BE2C (cell line): Measurements from ENCODE around the gene HIBCH.
"Not testable (repeated sequence)": the region's sequence is repeated elsewhere in the genome, so short reads cannot be mapped to it uniquely, and the experiment has no call there.

Source experiments
- DNase-seq: peaks from one replicate; pipeline ENCODE4 v3.0.0-alpha.2; 2020
- H3K27me3 ChIP-seq: fragments of 250-450 bp; sonication (Bioruptor Pico); 2 replicates; pipeline ENCODE4 v1.5.1; 2020; ENCODE audit warnings: mild to moderate bottlenecking
- H3K36me3 ChIP-seq: fragments of 250-450 bp; sonication (Bioruptor Pico); 2 replicates; pipeline ENCODE4 v1.5.1; 2020; ENCODE audit warnings: mild to moderate bottlenecking
- H3K4me1 ChIP-seq: fragments of 250-450 bp; sonication (Bioruptor Pico); 2 replicates; pipeline ENCODE4 v1.5.1; 2020
- H3K4me3 ChIP-seq: 2 replicates; pipeline ENCODE4 v1.5.1; 2011; ENCODE audit warnings: low read depth, low read length
- H3K9me3 ChIP-seq: fragments of 250-450 bp; sonication (Bioruptor Pico); 2 replicates; pipeline ENCODE4 v1.5.1; 2020
- TF ChIP-seq, protein P1 (sequence below): IDR thresholded peaks from 2 replicates; pipeline ENCODE4 v1.5.1; 2012; ENCODE audit warnings: mild to moderate bottlenecking, low read depth, low read length

HIBCH gene

DNA sequence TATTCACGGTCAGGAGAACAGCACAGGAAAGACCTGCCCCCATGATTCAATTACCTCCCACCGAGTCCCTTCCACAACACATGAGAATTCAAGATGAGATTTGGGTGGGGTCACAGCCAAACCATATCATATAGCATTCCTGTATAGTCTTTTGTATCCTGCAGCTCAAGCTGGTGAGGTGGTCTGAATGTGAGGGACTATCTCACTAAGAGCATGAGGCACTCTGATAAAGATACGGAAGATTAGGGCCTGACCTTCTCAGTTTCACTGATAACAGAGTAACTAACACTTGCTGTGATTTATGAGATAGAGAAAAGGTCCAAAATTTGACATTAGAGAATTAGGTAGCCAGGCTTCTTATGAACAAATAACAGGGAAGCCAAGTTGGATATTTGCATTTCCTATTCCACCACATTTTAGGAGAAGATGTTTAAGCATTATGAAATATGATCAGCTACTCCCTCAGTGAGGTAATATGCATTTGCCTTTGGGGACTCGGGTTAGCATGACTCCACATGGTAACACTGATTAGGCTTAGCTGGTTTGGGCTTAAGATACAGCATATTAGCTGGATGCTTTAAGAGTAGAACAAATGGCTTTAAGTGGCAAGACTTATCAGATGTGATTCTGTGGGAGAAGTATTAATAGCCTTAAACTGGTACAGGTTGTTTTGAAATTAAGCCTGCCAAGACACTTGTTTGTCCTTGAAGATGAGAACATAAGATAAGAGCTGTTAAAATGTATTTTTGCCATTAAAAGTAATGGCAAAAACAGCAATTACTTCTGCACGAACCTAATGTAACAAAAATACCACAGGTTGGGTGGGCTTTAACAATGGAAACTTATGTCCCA lies 150.2 kb downstream of the HIBCH start:
- Histone ChIP-seq H3K9me3 (no peaks in the 10 kb centered on the region; the same call in 1 of the 2 replicates), H3K4me1 (no peaks in the 10 kb centered on the region), H3K4me3 (no peak overlapping the region), H3K27me3 (no peaks in the 10 kb centered on the region), H3K36me3 (no peaks in the 10 kb centered on the region)
- TF ChIP-seq, protein P1, sequence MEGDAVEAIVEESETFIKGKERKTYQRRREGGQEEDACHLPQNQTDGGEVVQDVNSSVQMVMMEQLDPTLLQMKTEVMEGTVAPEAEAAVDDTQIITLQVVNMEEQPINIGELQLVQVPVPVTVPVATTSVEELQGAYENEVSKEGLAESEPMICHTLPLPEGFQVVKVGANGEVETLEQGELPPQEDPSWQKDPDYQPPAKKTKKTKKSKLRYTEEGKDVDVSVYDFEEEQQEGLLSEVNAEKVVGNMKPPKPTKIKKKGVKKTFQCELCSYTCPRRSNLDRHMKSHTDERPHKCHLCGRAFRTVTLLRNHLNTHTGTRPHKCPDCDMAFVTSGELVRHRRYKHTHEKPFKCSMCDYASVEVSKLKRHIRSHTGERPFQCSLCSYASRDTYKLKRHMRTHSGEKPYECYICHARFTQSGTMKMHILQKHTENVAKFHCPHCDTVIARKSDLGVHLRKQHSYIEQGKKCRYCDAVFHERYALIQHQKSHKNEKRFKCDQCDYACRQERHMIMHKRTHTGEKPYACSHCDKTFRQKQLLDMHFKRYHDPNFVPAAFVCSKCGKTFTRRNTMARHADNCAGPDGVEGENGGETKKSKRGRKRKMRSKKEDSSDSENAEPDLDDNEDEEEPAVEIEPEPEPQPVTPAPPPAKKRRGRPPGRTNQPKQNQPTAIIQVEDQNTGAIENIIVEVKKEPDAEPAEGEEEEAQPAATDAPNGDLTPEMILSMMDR: no peak
- DNase-seq: no peak

DNA sequence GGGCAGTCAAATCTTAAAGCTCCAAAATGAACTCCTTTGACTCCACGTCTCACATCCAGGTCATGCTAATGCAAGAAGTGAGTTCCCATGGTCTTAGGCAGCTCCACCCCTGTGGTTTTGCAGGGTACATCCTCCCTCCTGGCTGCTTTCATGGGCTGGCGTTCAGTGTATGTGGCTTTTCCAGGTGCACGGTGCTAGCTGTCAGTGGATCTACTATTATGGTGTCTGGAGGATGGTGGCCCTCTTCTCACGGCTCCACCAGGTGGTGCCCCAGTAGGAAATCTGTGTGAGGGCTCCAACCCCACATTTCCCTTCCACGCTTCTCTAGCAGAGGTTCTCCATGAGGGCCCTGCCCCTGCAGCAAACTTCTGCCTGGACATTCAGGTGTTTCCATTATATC lies 151.9 kb downstream of the HIBCH start:
- TF ChIP-seq, protein P1: no peak
- H3K36me3 ChIP-seq: no peaks in the 10 kb centered on the region
- H3K9me3 ChIP-seq: no peaks in the 10 kb centered on the region; the same call in 1 of the 2 replicates
- no peaks in the 10 kb centered on the region for H3K4me1 ChIP-seq
- no peak overlapping the region for H3K4me3 ChIP-seq
- no peak for DNase-seq
- H3K27me3 ChIP-seq: no peaks in the 10 kb centered on the region

DNA sequence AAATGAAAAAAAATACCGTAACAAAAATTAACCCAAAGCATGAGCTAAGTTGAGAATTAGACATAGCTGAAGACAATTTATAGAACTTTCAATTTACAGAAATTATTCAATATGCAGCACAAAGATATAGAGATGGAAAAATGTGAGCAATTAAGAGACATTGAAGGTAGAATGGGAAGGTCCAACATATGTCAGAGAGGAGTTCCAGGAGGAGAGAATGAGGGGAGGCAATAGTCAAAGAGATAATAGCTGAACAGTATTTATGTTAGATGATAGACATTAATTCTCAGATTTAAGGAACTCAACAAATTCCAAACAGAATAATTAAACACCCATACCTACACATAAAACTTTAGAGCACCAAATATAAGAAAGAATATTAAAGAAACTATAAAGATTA lies 154.1 kb downstream of the HIBCH start:
- no peaks in the 10 kb centered on the region for H3K27me3 ChIP-seq
- H3K4me1 ChIP-seq: no peaks in the 10 kb centered on the region
- TF ChIP-seq, protein P1: no peak
- no peak overlapping the region for H3K4me3 ChIP-seq
- no peaks in the 10 kb centered on the region for H3K36me3 ChIP-seq
- no peaks in the 10 kb centered on the region; the same call in 1 of the 2 replicates for H3K9me3 ChIP-seq
- DNase-seq: no peak

DNA sequence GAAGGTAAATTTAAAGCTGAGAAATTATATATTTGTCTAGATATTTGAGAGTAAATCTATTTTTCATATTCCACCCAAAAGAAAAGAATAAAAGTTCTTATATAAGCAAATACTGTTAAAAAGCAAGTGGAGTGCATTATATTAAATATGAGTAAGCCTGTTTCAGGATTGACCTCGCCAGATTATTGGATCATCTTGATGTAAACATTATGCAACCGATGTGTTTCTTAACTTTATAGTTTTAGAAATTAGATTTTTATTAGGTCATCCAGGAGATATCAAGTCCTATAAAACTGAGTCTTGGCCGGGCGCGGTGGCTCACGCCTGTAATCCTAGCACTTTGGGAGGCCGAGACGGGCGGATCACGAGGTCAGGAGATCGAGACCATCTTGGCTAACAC lies 156.8 kb downstream of the HIBCH start:
- H3K9me3 ChIP-seq: no peaks in the 10 kb centered on the region
- no peaks in the 10 kb centered on the region for H3K27me3 ChIP-seq
- H3K36me3 ChIP-seq: no peaks in the 10 kb centered on the region
- no peak overlapping the region for H3K4me3 ChIP-seq
- TF ChIP-seq, protein P1: no peak
- H3K4me1 ChIP-seq: no peaks in the 10 kb centered on the region
- DNase-seq: no peak

DNA sequence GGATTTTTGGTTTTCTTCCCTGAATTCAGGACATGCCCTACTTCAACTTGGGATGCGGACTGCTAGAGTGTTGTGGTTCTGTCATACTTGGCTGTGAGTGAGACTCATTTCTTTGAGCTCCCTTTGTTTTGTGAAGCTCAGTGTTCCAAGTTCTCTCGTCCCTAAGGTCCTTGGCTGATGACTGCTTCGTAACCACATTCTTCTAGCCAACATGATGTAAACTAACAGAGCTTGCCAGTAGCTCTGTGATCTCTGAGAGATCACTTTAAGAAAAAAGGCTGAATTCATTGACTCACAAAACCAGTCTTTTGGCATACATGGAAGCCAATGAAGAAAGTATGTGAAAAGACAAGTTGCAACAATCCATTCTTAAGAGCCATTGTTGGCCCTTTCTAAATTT lies 160.2 kb downstream of the HIBCH start:
- Histone ChIP-seq H3K4me3 (no peak overlapping the region), H3K9me3 (no peaks in the 10 kb centered on the region), H3K36me3 (no peaks in the 10 kb centered on the region), H3K4me1 (no peaks in the 10 kb centered on the region), H3K27me3 (no peaks in the 10 kb centered on the region)
- TF ChIP-seq, protein P1: no peak
- no peak for DNase-seq

DNA sequence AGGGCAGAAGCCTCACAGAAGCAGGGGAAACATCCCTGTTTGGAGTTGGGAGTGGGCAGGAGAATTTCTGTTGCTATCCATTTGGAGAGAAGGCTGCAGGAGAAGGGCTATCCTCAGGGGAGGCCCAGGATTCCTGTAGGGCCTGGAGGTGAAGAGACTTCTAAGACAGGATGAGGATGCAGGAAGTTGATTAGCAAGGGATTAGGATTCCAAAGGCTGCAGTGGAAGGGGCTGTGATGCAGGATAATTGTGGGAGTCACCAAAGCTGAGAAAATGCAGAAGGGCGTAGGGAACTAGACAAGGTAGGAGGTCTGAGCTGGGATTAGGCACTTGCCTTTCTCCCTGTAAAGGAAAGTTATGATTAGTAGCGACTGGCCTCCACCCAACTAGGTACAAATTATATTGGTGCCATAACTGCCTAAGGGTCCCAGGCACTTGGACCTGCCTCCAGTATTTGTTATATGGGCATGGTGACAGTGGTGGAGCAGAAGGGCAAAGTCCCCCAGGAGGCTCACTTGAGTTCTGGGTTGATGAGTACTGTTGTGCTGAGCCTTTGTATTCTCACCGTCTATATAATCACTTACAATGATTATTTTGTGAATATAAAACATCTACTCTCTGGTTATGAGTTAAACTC lies 160.7 kb downstream of the HIBCH start:
- Histone ChIP-seq H3K27me3 (no peaks in the 10 kb centered on the region), H3K9me3 (no peaks in the 10 kb centered on the region), H3K36me3 (no peaks in the 10 kb centered on the region), H3K4me3 (no peak overlapping the region), H3K4me1 (no peaks in the 10 kb centered on the region)
- DNase-seq: no peak
- TF ChIP-seq, protein P1: no peak

DNA sequence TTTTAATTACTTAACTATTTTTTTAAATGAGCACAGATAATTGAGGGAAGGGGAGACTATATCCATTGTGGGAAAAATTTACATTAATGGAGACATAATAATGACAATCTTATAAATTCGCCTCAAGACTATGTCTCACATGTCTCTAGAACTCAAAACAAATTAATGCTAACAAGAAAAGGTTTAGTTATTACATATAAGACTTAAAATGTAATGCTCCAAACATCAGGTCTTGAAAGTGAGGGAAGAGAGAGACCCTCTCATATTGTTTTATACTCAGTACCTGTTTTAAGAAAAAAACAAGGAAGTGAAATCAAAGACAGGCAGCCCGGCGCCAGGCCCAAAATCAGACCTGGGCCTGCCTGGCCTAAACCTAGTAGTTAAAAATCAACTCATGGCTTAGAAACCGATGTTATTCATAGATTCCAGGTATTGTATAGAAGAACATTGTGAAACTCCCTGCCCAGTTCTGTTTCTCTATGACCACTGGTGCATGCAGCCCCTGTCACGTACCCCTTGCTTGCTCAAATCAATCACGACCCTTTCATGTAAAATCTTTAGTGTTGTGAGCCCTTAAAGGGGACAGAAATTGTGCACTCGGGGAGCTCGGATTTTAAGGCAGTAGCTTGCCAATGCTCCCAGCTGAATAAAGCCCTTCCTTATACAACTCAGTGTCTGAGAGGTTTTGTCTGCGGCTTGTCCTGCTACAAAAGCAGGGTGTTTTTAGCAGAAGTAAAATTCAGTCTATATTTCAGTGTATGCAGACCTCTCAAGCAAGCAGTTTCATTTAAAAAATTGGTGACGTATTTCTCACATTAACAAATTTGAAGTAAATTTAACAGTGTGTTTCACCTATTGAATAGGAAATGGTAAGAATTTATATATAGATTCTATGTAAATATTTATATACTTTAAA lies 161.8 kb downstream of the HIBCH start:
- H3K27me3 ChIP-seq, H3K4me1 ChIP-seq, H3K9me3 ChIP-seq, DNase-seq, H3K36me3 ChIP-seq, H3K4me3 ChIP-seq: not testable (repeated sequence)
